H1 (cell line): ENCODE results near the gene TEX30. TPM values are rescaled to one million over a fixed set of nuclear protein-coding genes. Genes with fewer than 3 reads are reported as not detected.

Source experiments
- BRCA1 ChIP-seq: IDR thresholded peaks from 2 replicates; pipeline ENCODE4 v1.6.1; 2012; ENCODE audit warnings: low read depth, low read length, improper control_type of control experiment
- CHD7 ChIP-seq: fragments of 300-600 bp; sonication (generic); IDR thresholded peaks from 2 replicates; pipeline ENCODE4 v1.7.1; 2012; ENCODE audit warnings: low read length, moderate library complexity, mild to moderate bottlenecking, inconsistent platforms; ENCODE audit not compliant: insufficient replicate concordance
- EZH2 ChIP-seq: fragments of 200-600 bp; sonication (generic); IDR thresholded peaks from 2 replicates; pipeline ENCODE4 v1.7.1; 2012; ENCODE audit warnings: low read depth, mild to moderate bottlenecking, moderate library complexity, low read length, inconsistent platforms; ENCODE audit not compliant: severe bottlenecking
- FOSL1 ChIP-seq: IDR thresholded peaks from 2 replicates; pipeline ENCODE4 v1.6.1; 2011; ENCODE audit warnings: mild to moderate bottlenecking, low read depth, low read length, moderate library complexity; ENCODE audit not compliant: insufficient read depth
- HDAC2 ChIP-seq, 2 experiments: fragments of 300-600 bp in 1 of 2; sonication (generic) in 1 of 2; IDR thresholded peaks; 2 replicates each; pipeline ENCODE4 v1.6.1; 2011 to 2012; ENCODE audit warnings: low read depth in 2 of 2, low read length in 2 of 2, mild to moderate bottlenecking in 2 of 2, moderate library complexity in 2 of 2, borderline replicate concordance in 1 of 2, inconsistent platforms in 1 of 2
- RAD21 ChIP-seq, 2 experiments: IDR thresholded peaks in 1 of 2; conservative IDR thresholded peaks in 1 of 2; 2 replicates each; pipeline ENCODE4 v1.6.1; 2011; ENCODE audit warnings: low read depth in 2 of 2, low read length in 2 of 2, improper control_type of control experiment in 1 of 2, inconsistent platforms in 1 of 2, mild to moderate bottlenecking in 1 of 2, moderate library complexity in 1 of 2
- TAF1 ChIP-seq: IDR thresholded peaks from 2 replicates; pipeline ENCODE4 v1.6.1; 2011; ENCODE audit warnings: mild to moderate bottlenecking, low read depth, low read length
- TAF7 ChIP-seq: optimal IDR thresholded peaks from 2 replicates; pipeline ENCODE3; 2011; ENCODE audit warnings: low read depth, mild to moderate bottlenecking, inconsistent platforms, low read length, moderate library complexity, borderline replicate concordance
- ZNF274 ChIP-seq: IDR thresholded peaks from 2 replicates; pipeline ENCODE4 v1.7.0; 2012; ENCODE audit warnings: low read length, borderline replicate concordance; ENCODE audit errors: extremely low read depth
- polyA plus RNA-seq, 7 experiments: library from polyadenylated mRNA; depleted of rRNA in 3 of 7; stranded (reverse) in 5 of 7; unstranded in 2 of 7; fragments of >200 nt in 5 of 7; fragments of 200-250 nt in 2 of 7; gene quantifications; 1 replicate in 5 of 7; 2 replicates in 1 of 7; 4 replicates in 1 of 7; pipeline versions ENCODE4 v1.2.1 to v1.2.3, GENCODE V29; 2011 to 2013; ENCODE audit warnings: missing spikeins in 2 of 7, mixed read lengths in 2 of 7
- total RNA-seq: library from RNA; stranded (reverse); fragmentation: NEBNext Ultra II Directional; extraction: Animal tissue kit (Norgen Biotek cat#: 25700); gene quantifications from 2 replicates; pipeline ENCODE4 v1.2.1, GENCODE V29; 2021

The TEX30 gene
- total and polyA plus RNA-seq, 2 of the 8 experiments (the other 6 are each of a cell fraction or from before 2014, with no cell fraction given) = 6.5 to 10.3 TPM

DNA sequence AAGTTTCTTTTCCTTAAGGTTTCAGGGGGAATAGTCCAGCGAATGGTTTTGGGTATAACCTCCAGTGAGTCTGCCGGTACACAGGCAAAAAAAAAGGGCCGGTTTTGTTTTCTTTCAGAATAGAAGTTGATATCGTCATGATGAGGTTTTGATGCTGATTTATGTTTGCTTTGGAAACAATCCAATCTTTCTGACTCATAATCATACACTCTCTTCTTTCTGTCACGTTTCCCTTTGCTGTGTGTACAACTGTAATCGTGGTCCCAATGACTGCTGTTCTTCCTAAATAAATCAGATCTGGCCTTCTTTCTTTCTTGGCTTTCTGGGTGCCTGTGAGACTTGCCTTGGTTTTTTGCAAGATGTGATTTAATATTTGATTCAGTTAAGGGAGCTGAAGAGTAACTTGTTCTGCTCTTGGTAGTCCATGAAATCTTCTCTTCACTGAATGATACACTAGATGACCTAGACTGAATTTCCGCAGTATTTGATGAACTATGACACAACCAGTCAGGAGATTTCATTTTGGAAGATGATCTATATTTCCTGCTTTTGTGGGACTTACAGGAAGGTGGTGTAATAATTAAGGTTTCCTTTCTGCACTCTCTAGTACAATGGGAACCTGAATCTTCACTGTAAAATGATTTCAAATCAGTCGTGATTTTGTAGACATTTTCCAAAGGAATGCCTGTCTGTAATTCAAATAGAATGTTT lies 43.9 kb downstream of the TEX30 start (continued):
- TF ChIP-seq CHD7 (no peak), HDAC2 (IDR thresholded peaks at IDR 0.05; ENCODE audit: borderline replicate concordance in 1 of 2, low read depth in 2 of 2, low read length in 2 of 2) (no peak), EZH2 (no peak), TAF7 (no peak), FOSL1 (no peak), ZNF274 (no peak), BRCA1 (no peak), TAF1 (no peak), RAD21 (IDR thresholded peaks at IDR 0.05 in 1 of 2, conservative IDR thresholded peaks at IDR 0.05 in 1 of 2; ENCODE audit: low read depth in 2 of 2, low read length in 2 of 2) (no peak)
